Right renal cortex interstitium (tissue), 3 donors: ENCODE data around the gene CXCL14. TPM values are rescaled to one million over a fixed set of nuclear protein-coding genes. Genes with fewer than 3 reads are reported as not detected.

Experiments
- DNase-seq, 3 donors: peaks; one replicate each; pipeline ENCODE4 v3.0.0-alpha.2; 2013; ENCODE audit warnings: low read depth in 3 of 3, low spot score in 2 of 3
- polyA plus RNA-seq, 3 donors: library from polyadenylated mRNA; unstranded; fragments of 120-200 nt; gene quantifications; one replicate each; pipeline ENCODE4 v1.2.1, GENCODE V29; 2013; ENCODE audit not compliant: insufficient read length in 3 of 3

The CXCL14 gene
- polyA plus RNA-seq, 3 donors, result 18.4 to 54.0 (median 36.6) TPM

GRCh38 chr5:135598691-135599395, 20.1 kb upstream of the CXCL14 start:
- no peak for DNase-seq

- no peak for DNase-seq
Measured at GRCh38 chr5:135596788-135597187, 18.0 kb upstream of the CXCL14 start.

GRCh38 chr5:135596157-135596763, 17.5 kb upstream of the CXCL14 start:
- no peak for DNase-seq

- no peak for DNase-seq
Measured at GRCh38 chr5:135594416-135594960, 15.7 kb upstream of the CXCL14 start.

GRCh38 chr5:135593886-135594285, 15.1 kb upstream of the CXCL14 start:
- DNase-seq, result no peak

- no peak for DNase-seq
Measured at GRCh38 chr5:135593141-135593540, 14.3 kb upstream of the CXCL14 start.

GRCh38 chr5:135592312-135593045, 13.7 kb upstream of the CXCL14 start:
- DNase-seq, result no peak

GRCh38 chr5:135591277-135591676, 12.5 kb upstream of the CXCL14 start:
- DNase-seq, result no peak

- no peak for DNase-seq
Measured at GRCh38 chr5:135589152-135589551, 10.4 kb upstream of the CXCL14 start.

- no peak for DNase-seq
Measured at GRCh38 chr5:135587721-135588663, 9.2 kb upstream of the CXCL14 start.

- no peak for DNase-seq
Measured at GRCh38 chr5:135584918-135585317, 6.1 kb upstream of the CXCL14 start.

- DNase-seq, result no peak
Measured at GRCh38 chr5:135584276-135584675, 5.5 kb upstream of the CXCL14 start.

- DNase-seq, result no peak
Measured at GRCh38 chr5:135582099-135582781, 3.4 kb upstream of the CXCL14 start.

GRCh38 chr5:135578305-135578684, 496 bp downstream of the CXCL14 start:
- no peak for DNase-seq

- no peak for DNase-seq
Measured at GRCh38 chr5:135577421-135577820, 1.4 kb downstream of the CXCL14 start.

- no peak for DNase-seq
Measured at GRCh38 chr5:135576075-135576599, 2.7 kb downstream of the CXCL14 start.

GRCh38 chr5:135574493-135574892, 4.3 kb downstream of the CXCL14 start:
- no peak for DNase-seq

- no peak for DNase-seq
Measured at GRCh38 chr5:135571902-135572301, 6.9 kb downstream of the CXCL14 start.

- DNase-seq, result no peak
Measured at GRCh38 chr5:135571066-135571609, 7.7 kb downstream of the CXCL14 start.

GRCh38 chr5:135570453-135570764, 8.4 kb downstream of the CXCL14 start:
- no peak for DNase-seq
